GM18507 (cell line): ENCODE data around the gene ADAMTS13.

ENCODE experiments used
- DNase-seq: peaks from one replicate; pipeline ENCODE4 v3.0.0; 2011; ENCODE audit warnings: low read depth; ENCODE audit not compliant: insufficient read length; ENCODE audit errors: extremely low spot score
- FAIRE-seq: peaks from 2 replicates; lab custom pipeline; 2011; peaks lifted over from hg19 to GRCh38; lab: Jason Lieb, UNC

ADAMTS13 gene

DNA sequence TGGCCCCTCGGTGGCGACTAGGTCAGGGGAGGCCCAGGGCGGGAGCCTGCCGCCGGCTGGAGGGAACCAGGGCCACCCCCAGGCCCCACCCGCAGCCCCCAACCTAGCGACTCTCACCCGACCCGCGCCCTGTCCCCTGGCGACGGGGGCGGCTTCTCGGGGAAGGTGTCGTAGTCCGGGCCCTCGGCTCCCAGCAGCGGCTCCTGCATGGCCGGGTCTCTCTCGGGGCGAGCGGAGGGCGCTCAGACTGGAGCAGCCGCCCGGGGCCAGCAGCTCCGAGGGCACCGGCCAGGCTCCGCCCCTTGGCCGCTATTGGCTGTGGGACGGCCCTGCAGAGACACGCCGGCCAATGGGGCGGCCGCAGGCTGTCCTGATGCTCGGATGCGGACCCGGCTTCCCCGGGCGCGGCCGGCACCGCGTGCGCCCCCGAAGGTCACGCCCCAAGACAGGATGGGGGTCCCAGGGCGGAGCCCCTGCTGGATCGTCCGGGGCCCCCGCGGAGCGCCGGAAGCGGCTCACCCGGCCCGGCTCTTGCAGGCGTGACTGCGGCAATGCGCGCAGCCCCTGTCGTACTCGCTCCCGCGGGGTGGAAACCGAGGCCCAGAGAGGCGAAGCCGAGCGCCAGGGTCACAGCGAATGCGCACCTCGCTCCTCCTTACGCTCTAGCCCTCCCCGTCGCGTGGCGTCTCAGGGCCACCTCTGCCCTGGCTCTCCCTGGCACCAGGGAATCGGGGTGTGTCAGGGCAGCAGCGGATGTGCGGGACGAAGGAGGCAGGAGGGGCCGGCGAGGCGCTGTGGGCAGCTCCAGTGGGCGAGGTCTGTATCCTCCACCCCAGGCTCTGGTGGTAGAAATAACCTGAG lies 56.9 kb downstream of the ADAMTS13 start, which contains the start of gene SLC2A6:
Gene SLC2A6, minus strand, starts transcription at position 249 of the 861 bp plus-strand sequence. Its CDS starts 40 bp downstream, at position 209.
- peak; percentile 86 for FAIRE-seq

DNA sequence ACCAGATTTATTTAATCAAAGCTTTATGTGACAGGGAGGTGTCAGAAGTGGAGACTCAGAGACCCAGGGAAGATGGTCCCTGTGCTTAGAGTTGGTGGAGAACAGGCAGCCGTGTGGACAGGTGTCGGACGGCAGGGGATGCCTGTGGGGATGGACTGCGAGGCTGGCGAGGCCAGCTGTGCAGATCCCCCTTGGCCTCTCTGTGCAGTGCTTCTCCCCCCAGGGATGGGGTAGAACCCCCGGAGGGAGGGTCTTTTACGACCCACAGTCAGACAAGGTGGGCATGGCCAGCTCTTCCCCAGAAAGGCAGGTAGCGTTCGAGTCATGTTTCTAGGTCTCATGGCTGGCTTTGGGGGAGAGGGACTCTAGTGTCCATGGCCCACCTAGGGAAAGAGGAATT lies 61.4 kb downstream of the ADAMTS13 start:
- DNase-seq (no peak), FAIRE-seq (no peak)

More for the DNA sequence above, 56.9 kb downstream of the ADAMTS13 start, which contains the start of gene SLC2A6:
- peak; percentile 94 for DNase-seq

DNA sequence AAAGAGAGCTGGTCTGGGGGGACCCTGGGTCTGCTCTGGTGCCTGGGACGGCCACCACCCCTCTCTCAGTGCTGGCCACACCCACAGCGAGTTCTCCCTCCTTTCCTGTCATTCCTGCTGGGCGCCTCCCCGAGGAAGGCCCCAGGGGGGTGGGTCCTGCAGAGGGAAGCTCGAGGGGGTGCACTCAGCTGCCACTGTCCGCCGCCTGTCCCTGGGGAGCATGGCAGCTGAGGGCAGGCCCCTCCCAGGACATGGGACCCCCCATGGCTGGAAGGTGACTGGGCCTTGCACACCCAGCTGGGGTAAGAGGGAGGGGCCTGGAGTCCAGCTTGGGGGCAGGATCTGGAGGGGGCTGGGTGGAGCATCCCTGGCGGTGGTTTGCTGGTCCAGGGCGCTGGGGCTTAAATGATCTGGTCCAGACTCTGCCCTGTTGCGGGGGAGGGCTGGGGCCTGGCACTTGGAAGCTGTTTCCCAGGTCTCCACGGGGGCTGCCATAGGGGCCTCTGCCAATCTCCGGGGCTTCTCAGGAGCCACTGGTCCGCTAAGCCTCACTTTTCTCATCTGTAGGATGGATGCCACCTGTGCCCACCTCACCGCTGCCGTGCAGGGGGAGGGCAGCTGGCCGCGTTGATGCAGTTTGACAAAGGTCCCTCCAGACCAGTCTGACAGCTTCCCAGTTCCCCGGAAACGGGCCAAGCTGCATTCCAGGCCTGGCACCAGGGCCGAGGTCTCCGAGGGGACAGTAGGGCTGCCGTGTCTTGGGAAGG lies 62.7 kb downstream of the ADAMTS13 start:
- FAIRE-seq (no peak), DNase-seq (no peak)

DNA sequence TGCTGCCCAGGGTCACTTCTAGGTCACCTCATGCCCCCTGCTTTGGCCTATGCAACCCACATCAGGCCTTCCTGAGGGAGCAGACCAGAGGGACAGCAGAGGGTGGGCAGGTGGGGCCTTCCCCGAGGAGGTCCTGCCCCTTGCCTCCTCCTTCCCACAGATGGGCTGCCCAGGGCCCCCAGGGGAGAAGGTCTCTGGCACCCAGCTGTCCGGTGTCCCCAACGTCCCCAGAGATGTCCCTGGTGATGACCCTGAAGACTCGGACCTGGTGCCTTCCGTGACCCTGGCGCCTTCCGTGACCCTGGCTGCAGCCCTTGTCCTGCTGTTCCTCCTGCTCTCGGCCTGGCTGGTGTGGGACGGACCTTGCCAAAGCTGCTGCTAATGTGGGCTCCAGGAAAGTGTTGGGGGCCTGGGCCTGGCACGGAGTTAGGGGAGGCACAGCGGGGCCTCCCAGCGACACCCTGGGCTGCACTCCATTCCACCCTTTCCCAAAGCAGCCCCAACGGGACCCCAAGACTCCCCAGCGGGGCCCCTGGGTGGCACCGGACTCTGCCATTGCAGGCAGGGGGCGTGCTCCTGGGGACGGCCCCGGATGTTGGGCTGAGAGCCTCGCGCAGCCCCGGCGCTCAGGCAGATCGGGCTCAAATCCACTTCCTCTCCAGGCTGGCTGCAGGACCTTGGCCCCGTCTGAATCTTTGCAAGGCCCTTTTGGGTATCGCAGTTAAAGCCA lies 63.5 kb downstream of the ADAMTS13 start:
- no peak for DNase-seq
- peak; percentile 33 for FAIRE-seq

DNA sequence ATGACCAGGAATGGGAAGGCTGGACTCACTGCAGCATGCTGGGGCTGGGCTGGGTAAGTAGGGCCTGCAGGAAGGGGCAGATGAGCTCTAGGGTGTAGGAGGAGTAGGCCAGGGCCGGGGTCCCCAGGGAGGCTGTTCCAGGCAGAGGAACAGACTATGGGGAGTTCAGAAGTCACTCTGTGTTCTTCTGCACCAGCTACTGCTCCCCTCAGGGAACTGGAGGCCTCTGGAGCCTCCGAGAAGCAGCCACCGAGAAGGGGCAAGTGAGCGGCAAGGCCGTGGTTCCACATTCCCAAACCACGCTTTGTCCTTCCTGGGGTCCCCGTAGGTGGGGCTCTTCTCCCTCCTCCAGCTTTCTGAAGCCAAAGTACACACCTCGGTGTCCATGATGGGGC lies 65.2 kb downstream of the ADAMTS13 start:
- no peak for FAIRE-seq

DNA sequence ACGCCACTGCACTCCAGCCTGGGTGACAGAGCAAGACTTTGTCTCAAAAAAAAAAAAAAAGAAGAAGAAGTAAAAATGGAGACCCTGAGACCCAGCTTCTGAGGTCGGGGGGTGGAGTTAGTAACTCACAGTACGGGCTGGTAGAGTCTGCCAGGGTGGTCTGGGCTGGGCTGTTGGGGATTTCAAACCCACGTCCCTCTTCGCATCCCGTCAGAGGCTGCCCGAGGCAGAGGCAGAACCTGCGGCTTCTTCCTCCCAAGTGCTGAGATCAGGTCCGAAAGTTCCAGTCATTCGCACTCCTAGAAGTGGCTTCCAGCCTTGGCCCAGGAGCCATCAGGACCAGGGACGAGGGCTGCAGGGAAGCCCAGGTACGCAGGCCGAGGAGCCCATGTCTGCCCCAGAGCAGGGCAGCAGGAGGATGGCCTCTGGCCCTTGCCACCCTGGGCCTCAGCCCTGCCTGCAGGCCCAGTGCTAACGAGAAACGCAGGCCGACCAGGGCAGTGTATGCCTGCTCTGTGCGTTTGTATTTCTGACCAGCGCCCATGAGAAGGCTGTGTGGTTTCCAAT lies 66.6 kb downstream of the ADAMTS13 start:
- no peak for DNase-seq
- FAIRE-seq = no peak

More for the DNA sequence above, 65.2 kb downstream of the ADAMTS13 start:
- DNase-seq = no peak

DNA sequence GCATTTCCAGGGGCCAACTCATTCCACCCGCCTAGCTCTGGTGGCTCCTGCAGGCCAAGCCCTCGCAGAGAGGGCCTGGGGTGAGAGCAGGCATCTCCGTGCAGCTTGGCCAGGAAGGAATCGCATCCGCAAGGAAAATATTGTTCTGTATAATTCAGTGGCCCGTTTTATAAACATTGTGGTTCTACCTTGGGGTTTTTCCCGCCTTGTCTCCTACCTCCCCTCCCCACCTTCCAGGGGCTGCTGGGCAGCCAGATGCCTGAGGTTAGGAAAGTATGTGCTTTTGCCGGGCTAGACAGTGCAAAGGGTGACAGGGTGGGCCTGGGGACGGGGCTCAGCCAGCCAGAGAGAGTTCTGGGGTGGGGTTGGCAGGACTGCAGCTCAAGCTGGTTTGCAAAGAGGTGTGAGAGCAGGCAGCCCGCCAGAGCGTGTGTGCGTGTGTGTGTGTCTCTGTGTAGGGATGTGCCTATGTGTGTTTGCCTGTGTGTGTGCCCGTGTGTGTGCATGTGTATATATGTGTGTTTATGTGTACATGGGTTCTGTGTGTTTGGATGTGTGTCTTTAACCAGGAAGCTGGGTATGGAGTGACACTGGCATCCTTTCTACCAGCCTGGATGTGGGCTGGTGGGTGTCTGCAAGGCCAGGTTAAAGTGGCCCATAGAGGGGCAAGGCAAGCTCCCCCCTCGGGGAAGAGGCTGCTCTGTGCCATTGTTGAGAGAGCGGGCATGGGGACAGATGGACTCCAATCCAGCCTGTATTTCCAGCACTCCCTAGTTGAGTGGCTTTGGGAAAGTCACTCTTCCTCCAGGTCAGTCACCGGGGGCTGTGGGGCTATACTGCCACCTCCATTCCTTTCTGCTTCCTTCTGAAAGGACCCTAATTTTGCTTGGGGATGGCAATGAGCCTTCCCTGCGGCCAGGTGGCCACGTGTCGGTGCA lies 67.4 kb downstream of the ADAMTS13 start:
- DNase-seq (no peak), FAIRE-seq (no peak)

DNA sequence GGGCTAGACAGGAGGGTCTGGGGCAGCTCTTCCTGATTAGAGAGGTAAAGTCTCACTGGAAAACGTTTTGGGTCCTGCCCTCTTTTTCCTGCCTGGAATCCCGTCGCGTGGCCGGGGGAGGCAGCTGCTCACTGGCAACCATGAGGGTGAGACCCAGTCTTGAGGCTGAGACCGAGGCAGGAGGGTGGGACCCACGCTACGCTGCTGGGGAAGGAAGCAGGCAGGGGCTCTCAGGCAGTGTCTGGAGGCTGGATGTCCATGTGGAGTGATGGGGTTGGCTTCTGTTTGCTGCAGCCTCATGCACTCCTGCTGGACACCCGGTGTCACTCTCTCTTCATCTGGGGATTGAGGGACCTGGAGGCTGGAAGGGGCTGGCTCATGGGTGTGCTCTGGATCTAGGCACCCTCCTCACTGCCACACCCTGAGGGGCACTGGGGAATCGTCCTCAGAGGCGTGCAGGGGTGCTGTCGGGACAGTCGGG lies 68.1 kb downstream of the ADAMTS13 start:
- FAIRE-seq (no peak), DNase-seq (no peak)

DNA sequence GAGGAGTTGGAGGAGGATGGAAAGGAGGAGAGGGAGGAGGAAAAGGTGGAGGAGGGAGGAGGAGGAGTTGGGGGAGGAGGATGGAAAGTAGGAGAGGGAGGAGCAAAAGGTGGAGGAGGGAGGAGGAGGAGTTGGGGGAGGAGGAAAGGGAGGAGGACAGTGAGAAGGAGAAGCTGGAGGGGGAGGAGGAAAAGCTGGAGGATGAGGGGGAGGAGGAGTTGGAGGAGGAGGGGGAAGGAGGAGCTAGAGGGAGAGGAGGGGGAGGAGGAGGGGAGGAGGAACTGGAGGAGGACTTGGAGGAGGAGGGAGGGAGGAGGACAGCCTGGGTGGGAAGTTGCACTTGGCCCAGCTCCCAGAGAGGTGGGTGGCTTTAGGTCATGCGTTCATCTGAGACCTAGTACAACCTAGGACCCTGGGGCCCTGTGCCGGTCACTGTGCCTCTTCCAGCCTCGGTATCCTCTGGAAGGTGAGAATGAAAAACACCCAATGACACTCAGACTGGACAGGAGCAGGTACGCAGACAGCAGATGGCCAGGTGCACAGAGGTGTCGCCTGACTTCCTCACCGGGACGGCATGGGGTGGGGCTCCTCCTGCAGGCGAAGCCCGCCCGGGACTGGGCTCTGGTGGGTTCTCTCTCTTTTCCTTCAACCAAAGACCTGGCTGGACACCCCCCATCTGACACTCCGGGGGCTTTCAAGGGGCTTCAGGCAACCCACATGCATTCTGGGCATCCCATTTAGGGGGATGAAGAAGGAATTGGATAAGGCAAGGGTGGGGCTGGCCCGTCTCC lies 68.9 kb downstream of the ADAMTS13 start:
- FAIRE-seq (no peak), DNase-seq (no peak)

DNA sequence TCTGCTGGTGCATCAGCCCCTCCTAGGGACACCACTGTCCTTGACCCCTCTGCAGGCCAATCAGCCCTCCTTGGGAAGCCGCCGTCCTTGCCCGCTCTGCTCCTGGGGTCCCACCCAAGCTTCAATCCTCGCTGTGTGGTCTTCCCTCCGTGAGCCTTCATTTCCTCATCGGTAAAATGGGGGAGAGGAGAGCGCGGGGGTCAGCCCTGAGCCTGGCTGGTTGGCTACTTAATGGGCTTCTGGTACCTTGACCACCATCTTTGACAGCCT lies 69.4 kb downstream of the ADAMTS13 start:
- FAIRE-seq = no peak
- DNase-seq = no peak

DNA sequence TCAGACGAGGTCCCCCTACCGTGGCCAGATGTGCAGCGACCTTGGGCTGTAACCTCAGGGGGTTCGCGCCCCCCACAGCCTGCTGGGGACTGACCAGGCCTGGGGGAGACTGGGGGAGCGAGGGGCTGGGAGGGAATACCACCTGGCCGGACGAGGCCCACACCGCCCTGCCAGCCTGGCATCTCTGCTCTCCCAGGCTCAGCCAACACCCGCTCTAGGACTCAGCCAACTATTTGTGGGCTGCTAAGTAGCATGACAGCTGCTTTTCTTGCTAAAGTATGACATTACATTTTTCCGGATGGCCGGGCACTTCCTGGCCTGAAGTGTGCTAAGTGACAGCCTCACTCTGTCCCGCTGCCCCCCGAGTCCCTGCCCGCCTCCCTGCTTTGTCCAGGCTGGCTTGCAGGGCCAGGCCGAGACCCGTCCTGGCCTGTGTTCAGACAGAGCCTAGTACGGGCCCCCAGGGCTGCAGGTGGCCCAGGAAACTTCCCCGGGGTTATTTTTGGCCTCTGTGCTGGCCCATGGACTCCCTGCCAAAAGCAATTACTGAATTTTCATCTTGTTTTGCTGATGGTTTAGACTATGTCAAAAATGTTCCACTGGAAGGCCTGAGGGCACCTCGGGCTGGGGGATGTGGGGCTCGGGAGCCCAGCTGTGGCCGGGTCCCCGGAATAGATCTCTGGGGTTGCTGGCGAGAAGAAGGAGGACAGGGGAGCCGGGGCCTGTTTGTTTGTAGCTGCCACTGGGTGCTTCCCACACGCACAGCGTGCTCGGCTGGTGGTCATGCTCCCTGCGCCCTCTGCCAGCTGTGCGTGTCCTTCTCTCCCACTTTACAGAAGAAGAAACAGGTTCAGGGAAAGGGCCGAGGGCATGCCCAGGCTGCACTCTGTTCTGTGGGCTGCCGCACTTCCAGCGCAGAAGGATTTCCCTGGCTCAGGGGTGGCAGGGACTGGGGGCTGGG lies 70.2 kb downstream of the ADAMTS13 start:
- DNase-seq = no peak

DNA sequence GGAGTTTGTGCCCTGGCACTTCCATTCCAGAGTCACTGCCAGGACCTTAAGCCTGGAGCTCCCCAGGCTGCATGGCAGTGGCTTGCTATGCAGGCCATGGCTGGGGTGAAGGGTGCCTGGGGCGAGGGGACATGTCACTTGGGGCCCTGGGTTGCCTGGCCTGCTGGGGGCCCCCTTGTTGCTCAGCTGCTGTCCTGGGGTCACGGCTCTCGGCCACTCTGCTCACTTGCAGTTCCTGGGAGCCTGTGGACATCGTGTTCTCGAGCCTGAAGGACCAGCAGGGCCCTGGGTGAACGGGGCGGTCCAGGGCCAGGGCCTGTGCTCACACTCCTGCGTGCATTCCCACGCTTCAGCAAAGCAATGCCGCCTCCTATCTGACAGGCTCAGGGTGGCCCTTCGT lies 71.3 kb downstream of the ADAMTS13 start:
- no peak for DNase-seq
- no peak for FAIRE-seq

More for the DNA sequence above, 70.2 kb downstream of the ADAMTS13 start:
- no peak for FAIRE-seq

DNA sequence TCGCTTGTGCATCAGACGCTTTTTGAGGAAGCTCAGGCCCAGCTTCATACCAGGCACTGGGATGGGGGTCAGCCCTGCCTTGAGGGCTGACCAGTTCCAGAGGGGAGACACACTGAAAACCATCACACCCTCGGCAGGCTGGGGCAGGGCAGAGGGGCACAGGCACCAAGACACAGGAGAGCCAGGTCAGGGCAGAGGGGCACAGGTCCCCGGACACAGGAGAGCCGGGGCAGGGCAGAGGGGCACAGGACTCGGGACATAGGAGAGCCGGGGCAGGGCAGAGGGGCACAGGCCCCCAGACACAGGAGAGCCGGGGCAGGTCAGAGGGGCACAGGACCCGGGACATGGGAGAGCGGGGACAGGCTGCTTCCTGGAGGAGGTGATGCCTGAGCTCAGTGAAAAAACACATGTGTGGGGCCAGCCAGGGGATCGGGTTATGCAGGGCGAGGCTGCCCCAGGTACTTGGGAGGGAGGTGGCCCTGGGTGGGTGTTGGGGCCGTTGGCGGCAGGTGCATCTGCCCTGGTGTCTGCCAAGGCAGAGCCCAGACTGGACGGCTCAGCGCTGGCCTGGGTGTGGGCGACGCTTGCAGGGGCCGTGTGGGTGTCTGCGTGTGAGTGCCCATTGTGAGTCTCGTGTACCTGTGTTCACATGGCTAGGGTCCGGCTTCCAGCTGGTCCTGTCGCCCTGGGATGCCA lies 71.8 kb downstream of the ADAMTS13 start:
- FAIRE-seq (no peak), DNase-seq (no peak)

DNA sequence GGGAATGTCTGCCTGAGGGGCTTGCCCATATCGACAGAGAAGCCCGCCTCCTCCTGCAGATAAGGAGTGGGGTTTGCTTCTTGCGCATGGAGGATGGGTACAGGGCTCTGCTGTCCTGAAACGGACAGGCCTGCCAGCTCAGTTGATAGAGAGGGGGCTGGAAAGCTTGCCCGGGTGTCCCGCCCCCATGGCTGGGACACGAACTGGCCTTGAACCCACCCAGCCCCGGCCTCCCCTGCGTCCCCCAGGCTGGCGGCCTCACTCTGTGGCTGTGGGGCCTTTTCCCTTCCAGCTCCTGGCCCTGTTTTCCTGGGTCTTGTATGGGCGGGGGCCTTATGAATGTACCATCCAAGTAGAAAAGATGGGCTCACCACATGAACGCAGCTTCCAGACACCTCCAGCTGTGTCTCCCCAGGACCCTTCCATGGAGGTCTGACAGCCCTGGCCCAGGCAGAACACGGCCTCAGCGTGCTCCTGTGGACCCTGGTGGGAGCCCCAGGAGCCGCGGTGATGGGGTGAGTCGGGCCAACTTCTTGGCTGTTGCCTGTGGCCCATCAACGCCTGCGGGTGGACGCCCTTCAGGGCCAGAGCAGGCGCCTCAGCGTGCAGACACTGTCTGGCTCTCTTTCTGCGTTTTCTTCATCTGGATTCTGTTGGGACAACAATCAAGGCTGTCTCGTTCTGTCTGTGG lies 72.6 kb downstream of the ADAMTS13 start:
- no peak for FAIRE-seq

DNA sequence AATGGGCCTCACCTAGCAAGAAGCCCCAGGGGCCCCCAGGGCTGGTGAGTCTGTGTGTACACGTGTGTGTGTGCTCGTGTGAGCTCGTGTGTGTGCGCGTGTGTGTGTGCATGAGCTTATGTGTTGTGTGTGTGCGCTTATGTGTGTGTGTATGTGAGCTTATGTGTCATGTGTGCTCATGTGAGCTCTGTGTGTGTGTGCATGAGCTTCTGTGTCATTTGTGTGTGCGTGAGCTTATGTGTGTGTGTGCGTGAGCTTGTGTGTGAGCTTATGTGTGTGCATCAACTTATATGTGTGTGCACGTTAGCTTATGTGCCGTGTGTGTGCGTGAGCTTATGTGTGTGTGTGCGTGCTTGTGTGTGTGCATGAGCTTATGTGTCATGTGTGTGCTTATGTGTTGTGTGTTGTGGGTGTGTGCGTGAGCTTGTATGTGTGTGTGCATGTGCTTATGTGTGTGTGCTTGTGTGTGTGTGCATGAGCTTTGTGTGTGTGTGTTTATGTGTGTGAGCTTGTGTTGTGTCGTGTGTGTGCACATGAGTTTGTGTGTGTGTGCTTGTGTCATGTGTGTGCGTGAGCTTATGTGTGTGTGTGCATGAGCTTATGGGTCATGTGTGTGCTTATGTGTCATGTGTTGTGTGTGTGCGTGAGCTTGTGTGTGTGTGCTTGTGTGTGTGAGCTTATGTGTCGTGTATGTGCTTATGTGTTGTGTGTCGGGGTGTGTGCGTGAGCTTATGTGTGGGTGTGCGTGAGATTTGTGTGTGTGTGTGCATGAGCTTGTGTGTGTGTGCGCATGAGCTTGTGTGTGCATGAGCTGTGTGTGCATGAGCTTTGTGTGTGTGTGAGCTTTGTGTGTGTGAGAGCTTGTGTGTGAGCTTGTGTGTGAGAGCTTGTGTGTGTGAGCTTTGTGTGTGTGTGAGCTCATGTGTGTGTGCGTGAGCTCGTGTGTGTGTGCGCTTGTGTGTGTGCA lies 73.4 kb downstream of the ADAMTS13 start:
- no peak for DNase-seq
- no peak for FAIRE-seq

More for the DNA sequence above, 72.6 kb downstream of the ADAMTS13 start:
- no peak for DNase-seq
